Muscle of leg (tissue), 11 donors: ENCODE measurements around the gene BCAS3. TPM values are rescaled to one million over a fixed set of nuclear protein-coding genes. Genes with fewer than 3 reads are reported as not detected.

Source experiments
- DNase-seq: peaks from one replicate; pipeline ENCODE4 v3.0.0; 2013
- H3K27ac ChIP-seq: one replicate; pipeline ENCODE4 v1.5.1; 2013; ENCODE audit warnings: mild to moderate bottlenecking, low read length, control low read depth
- H3K27me3 ChIP-seq: one replicate; pipeline ENCODE4 v1.6.1; 2013; ENCODE audit warnings: low read length; ENCODE audit not compliant: control insufficient read depth, insufficient read depth
- H3K36me3 ChIP-seq: one replicate; pipeline ENCODE4 v1.6.1; 2013; ENCODE audit warnings: low read length; ENCODE audit not compliant: control insufficient read depth, insufficient read depth
- H3K4me1 ChIP-seq: one replicate; pipeline ENCODE4 v1.6.1; 2013; ENCODE audit warnings: low read length; ENCODE audit not compliant: control insufficient read depth, insufficient read depth
- H3K4me3 ChIP-seq: one replicate; pipeline ENCODE4 v1.5.1; 2013; ENCODE audit warnings: low read length, control low read depth
- H3K9me3 ChIP-seq: replicated peaks from 2 replicates; pipeline ENCODE4 v1.6.1; 2013; ENCODE audit warnings: low read depth, low read length; ENCODE audit not compliant: control insufficient read depth
- WGBS: methylation state at CpG from one replicate; pipeline ENCODE4 v1.1.5; 2013; ENCODE audit warnings: missing lambda C conversion rate; ENCODE audit not compliant: insufficient coverage; 5-methylcytosine and 5-hydroxymethylcytosine counted together
- polyA plus RNA-seq, 8 donors: library from polyadenylated mRNA; unstranded; fragments of 120-200 nt; gene quantifications; one replicate each; pipeline versions ENCODE4 v1.2.1 to v1.2.3, GENCODE V29; 2013; ENCODE audit warnings: inconsistent platforms in 1 of 8, low replicate concordance in 1 of 8; ENCODE audit not compliant: insufficient read length in 8 of 8, insufficient read depth in 1 of 8
- total RNA-seq: library from RNA; stranded (reverse); fragments of 120-200 nt; gene quantifications from one replicate; pipeline ENCODE4 v1.2.4, GENCODE V29; 2013

Gene BCAS3
- total and polyA plus RNA-seq, 9 donors: 7.6 to 15.8 (median 9.5) TPM

DNA sequence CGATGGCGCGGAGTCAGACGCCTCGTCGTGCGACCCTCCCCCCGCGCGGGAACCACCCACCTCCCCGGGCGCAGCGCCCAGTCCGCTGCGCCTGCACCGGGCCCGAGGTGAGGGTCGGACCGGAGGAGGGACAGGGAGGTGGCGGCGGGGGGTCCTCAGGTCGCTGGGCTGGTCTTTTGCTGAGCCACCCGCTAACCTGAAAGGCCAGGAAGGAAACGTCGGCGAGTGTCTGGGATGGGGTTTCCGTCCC, 726.9 kb downstream of the BCAS3 start:
- peaks cover 92% of the 10 kb centered on the region for H3K27me3 ChIP-seq

DNA sequence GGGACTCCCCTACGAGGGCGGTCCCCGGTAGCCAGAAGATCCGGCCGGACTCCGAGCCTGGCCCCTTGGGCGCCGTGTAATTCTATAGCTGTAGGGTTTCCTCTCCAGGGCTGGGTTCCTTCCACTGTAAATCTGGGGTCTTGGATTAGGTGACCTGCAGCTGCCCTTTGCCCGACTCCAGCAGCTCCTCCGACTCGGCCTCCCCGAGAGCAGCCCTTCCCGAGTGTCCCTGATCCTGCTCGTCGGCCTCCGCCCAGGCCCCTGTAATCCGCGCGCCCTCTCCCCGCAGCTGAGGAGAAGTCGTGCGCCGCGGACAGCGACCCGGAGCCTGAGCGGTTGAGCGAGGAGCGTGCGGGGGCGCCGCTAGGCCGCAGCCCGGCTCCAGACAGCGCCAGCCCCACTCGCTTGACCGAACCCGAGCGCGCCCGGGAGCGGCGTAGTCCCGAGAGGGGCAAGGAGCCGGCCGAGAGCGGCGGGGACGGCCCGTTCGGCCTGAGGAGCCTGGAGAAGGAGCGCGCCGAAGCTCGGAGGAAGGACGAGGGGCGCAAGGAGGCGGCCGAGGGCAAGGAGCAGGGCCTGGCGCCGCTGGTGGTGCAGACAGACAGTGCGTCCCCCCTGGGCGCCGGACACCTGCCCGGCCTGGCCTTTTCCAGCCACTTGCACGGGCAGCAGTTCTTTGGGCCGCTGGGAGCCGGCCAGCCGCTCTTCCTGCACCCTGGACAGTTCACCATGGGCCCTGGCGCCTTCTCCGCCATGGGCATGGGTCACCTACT, 727.4 kb downstream of the BCAS3 start:
- Histone ChIP-seq H3K9me3 (no peaks in the 10 kb centered on the region), H3K36me3 (peaks cover 7% of the 10 kb centered on the region), H3K4me1 (peaks cover 46% of the 10 kb centered on the region), H3K27ac (peak overlapping the region; percentile 20), H3K4me3 (peak overlapping the region; percentile 3), H3K27me3 (peaks cover 96% of the 10 kb centered on the region)
- 29% methylated on average over 63 of the region's 71 CpGs for WGBS
- DNase-seq: peak; percentile 41

More for the DNA sequence above, 726.9 kb downstream of the BCAS3 start:
- Histone ChIP-seq H3K9me3 (no peaks in the 10 kb centered on the region), H3K36me3 (peaks cover 7% of the 10 kb centered on the region), H3K4me3 (peak overlapping the region; percentile 3), H3K27ac (peak overlapping the region; percentile 20), H3K4me1 (peaks cover 42% of the 10 kb centered on the region)
- DNase-seq: no peak
- WGBS: 8% methylated on average over 22 of the region's 27 CpGs

DNA sequence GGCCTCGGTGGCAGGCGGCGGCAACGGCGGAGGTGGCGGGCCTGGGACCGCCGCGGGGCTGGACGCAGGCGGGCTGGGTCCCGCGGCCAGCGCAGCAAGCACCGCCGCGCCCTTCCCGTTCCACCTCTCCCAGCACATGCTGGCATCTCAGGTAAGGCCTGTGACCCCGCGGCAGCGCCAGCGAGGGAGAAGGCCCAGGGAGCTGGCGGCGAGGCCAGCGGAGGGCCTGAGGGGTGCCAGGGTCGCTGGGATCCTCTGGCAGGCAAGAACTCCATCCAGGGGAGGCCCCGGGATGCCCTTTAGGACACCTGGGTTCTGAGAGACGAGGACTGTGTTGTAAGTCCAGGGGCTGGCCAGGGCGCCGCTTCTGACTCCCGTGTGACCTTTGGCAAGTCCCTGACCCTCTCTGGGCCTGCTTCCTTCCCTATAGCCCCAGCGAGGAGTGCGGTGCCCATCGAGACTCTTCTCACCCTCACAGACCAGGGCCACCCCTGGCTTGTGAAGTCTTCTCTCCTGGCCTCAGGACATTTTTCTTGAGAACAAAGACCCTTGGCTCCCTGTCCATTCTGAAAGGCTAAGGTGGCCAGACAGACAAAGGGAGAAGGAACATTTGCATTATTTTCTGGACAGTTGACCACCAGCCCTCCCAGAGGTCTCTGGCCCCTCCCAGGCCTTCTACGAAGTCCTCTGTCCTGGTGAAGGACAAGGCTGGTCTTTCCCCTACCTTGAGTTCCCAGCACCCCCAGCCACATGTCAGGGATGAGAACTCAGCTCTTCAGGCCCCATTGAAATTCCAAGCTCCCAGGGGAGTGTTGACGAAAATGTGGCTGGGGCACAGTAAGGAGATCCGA, 728.3 kb downstream of the BCAS3 start:
- peak; percentile 12 for DNase-seq
- H3K27ac ChIP-seq: peak overlapping the region; percentile 42
- peaks cover 48% of the 10 kb centered on the region for H3K4me1 ChIP-seq
- 56% methylated on average over 28 of the region's 37 CpGs for WGBS
- H3K27me3 ChIP-seq: peaks cover 97% of the 10 kb centered on the region
- peaks cover 7% of the 10 kb centered on the region for H3K36me3 ChIP-seq
- peak overlapping the region; percentile 15 for H3K4me3 ChIP-seq
- no peaks in the 10 kb centered on the region for H3K9me3 ChIP-seq

DNA sequence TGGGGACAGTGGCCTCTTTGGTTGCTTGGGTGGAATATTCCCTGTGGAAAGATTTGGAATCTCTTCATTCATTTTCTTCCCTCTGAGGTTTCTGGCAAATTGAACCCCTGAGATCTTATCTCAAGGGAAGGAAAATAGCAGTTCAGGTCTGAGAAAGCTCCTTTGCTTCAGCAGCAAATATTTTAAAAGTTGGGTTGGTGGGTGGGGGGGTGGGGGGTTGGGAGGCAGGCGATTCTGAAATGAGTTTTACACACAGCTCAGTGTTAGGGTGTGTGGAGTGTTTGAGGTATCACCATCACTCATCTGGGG, 728.8 kb downstream of the BCAS3 start:
- Histone ChIP-seq H3K4me3 (no peak overlapping the region), H3K4me1 (peaks cover 50% of the 10 kb centered on the region), H3K36me3 (peaks cover 7% of the 10 kb centered on the region), H3K27me3 (peaks cover 97% of the 10 kb centered on the region), H3K9me3 (no peaks in the 10 kb centered on the region), H3K27ac (no peak overlapping the region)
- no peak for DNase-seq
- WGBS: no CpG with 5 or more reads among the region's 1 CpG

DNA sequence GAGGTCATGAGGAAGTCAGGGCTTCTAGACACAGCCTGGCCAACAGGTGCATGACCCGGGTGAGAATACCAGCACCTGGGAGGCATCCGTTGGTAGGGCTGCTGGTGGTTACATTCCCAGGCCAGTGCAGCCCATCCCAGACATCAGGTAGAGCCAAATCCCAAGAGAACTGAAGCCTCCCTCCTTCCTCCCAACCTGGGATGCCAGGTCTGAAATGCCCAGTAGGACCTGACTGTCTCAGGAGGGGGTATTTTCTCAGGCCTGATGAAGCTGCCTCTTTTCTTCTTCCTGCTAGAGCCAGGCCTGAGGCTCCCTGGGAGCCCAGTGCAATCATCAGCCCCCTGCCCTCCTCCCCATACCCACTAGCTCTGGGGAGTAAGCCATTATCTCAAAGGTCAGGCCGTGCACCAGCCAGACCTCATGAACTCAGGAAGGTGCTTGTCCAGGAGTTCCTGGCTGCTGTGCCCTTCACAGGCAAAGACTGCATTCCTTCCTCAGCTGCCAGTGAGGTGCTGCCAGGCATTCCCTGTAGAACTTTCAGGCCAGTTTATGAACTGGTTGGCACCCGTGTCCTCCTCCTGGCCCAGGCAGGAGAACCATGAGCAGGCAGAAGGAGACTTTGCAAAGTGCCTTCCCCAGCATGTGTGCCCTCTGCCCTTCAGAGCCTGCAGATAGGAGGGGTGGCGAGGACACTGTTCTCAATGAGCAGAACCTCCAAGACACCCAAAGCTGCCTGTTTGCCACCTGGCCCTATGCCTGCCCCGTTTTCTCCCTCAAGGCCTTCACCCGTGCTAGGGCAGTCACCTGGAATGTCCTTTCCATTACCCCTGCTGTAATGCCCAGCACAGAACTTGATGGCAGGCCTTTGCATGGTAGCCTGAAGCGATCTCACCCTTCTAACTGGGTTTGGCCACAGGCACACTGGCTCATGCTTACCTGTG, 729.6 kb downstream of the BCAS3 start:
- WGBS: 46% methylated on average over 6 of the region's 8 CpGs

DNA sequence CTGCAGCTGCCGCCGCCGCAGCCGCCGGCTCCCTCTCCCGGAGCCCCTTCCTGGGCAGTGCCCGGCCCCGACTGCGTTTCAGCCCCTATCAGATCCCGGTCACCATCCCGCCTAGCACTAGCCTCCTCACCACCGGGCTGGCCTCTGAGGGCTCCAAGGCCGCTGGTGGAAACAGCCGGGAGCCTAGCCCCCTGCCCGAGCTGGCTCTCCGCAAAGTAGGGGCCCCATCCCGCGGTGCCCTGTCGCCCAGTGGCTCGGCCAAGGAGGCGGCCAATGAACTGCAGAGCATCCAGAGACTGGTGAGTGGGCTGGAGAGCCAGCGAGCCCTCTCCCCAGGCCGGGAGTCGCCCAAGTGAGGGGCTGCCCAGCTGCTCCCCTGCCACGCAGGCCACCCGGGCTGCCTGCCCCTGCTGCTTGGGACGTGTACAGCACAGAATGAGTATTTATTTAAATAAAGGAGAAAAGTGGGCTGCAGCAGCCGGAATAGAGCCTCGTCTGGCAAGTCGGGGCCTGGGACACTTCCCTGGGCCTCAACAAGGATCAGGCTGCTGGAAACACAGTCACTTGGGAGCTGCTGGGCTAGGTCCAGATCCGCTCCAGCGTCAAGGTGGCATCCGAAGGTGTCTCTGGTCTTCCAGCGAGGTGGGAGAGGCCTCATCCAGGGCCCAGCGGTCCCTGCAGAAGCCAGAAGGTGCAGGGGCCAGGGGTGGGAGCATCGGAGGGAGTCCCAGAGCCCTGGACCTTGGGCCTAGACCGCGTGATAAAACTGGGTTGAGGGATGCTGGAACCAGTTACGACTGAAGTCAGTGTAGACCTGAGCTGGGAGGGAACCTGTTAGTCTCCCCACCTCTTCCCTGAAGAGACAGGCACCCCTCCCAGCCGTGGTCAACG, 730.7 kb downstream of the BCAS3 start:
- peak; percentile 29 for DNase-seq
- Histone ChIP-seq H3K27me3 (peaks cover 96% of the 10 kb centered on the region), H3K27ac (no peak overlapping the region)

More for the DNA sequence above, 729.6 kb downstream of the BCAS3 start:
- peak; percentile 16 for DNase-seq
- Histone ChIP-seq H3K4me3 (no peak overlapping the region), H3K36me3 (peaks cover 7% of the 10 kb centered on the region), H3K27me3 (peaks cover 97% of the 10 kb centered on the region), H3K27ac (no peak overlapping the region), H3K4me1 (peaks cover 57% of the 10 kb centered on the region), H3K9me3 (no peaks in the 10 kb centered on the region)

DNA sequence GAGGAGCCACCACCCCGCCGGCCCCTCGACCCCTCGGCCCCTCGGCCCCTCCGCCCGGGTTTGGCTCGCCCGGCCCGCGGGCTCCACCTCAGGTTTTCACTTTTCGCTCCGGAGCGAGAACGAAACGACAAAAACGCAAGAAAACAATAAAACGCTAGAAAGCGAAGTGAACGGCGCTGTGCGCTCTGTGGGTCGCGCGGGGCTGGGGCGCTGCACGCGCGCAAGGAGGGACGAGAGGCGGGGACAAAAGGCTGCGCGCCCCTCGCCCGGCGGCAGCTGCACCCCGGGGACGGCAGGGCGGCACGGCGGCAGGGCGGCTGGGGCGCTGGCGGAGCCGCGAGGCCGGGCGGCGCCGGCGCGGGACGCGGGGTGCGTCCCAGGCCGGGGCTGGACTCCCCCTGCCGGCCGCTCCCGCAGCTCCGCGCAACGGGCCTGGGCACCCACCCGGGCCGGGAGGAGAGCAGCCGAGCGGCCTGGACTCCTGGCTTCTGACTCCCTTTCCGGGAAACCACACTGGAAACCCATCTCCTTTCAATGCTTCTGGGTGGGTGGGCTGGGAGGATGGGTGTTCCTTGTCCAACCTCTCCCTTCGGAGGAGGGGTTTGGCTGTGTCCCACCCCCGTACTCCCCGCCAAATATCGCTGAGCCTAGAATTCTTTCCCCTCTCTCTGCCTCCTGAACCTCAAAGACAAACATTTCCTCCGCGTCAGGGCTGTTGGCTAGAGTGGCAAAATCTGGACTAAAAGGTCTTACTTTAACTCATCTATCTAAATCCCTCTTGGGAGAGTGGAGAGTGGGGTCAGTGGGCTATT, 731.9 kb downstream of the BCAS3 start:
- WGBS: under 1% methylated on average over 58 of the region's 73 CpGs
- Histone ChIP-seq H3K27ac (peak overlapping the region; percentile 93), H3K27me3 (peaks cover 87% of the 10 kb centered on the region), H3K9me3 (no peaks in the 10 kb centered on the region), H3K36me3 (peaks cover 5% of the 10 kb centered on the region), H3K4me3 (peak overlapping the region; percentile 43), H3K4me1 (peaks cover 59% of the 10 kb centered on the region)
- DNase-seq: peak; percentile 93

More for the DNA sequence above, 730.7 kb downstream of the BCAS3 start:
- 42% methylated on average over 34 of the region's 41 CpGs for WGBS
- H3K4me3 ChIP-seq: no peak overlapping the region
- no peaks in the 10 kb centered on the region for H3K9me3 ChIP-seq
- H3K4me1 ChIP-seq: peaks cover 59% of the 10 kb centered on the region
- peaks cover 5% of the 10 kb centered on the region for H3K36me3 ChIP-seq

DNA sequence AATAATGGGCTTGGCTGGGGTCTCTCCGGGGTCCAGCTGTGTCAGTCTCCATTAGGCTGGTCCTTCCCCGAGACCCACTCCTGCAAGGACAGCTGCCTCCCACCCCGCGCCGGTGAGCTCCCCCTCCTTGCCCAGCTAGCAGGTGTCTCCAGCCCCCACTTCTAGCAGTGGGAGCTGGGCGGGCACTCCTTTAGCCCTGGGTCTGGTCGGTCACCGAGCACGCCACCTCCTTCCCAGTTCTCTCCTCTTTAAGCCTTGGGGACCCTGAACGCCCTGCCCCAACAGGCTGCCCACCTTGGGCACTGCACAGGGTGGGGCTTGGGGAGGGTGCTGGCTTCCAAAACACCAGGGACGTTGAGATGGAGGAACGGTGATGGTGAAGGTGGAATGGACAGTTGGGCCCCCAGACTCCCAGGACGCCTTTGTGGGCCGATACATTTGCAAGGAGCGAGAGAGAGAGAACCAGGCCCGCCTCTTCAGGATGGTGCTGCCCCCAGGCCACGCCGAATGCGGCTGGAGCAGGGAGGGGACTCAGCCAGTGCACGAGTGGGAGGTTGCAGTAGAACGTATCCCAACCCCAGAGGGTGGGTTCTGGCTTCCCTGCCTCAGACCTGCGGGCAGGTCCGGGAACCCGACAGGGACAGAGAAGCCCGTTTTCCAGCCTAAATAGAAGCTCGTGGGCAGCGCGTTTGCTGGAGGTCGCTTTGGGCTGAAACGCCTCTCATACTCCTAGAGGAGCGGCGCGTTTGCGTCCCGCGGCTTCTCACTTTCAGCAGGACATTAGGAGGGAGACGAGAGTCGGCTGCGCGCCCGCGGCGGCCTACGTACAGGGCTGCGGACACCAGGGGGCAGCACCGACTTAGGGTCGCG, 732.7 kb downstream of the BCAS3 start:
- 3% methylated on average over 38 of the region's 48 CpGs for WGBS
- Histone ChIP-seq H3K9me3 (no peaks in the 10 kb centered on the region), H3K27ac (peak overlapping the region; percentile 93), H3K27me3 (peaks cover 78% of the 10 kb centered on the region), H3K4me1 (peaks cover 55% of the 10 kb centered on the region), H3K4me3 (peak overlapping the region; percentile 27), H3K36me3 (peaks cover 5% of the 10 kb centered on the region)
- DNase-seq: peak; percentile 89
